GM19452 (cell line): ENCODE measurements around the gene ELFN2.
"Not testable (repeated sequence)": the region's sequence is repeated elsewhere in the genome, so short reads cannot be mapped to it uniquely, and the experiment has no call there.

ENCODE experiments used
- ATAC-seq: cut with Tn5 transposase; IDR thresholded peaks from one replicate; pipeline ENCODE4 v1.9.1; 2021; ENCODE audit not compliant: unreplicated experiment

Gene ELFN2

GRCh38 chr22:37337204-37337943 is 89.9 kb downstream of the ELFN2 start:
- ATAC-seq, result no peak

GRCh38 chr22:37336579-37336978 is 90.7 kb downstream of the ELFN2 start:
- ATAC-seq, result no peak

GRCh38 chr22:37335806-37336199 is 91.5 kb downstream of the ELFN2 start:
- no peak for ATAC-seq

- ATAC-seq, result no peak
These were observed 92.1 kb downstream of the ELFN2 start for GRCh38 chr22:37334859-37335805.

GRCh38 chr22:37334461-37334858 is 92.8 kb downstream of the ELFN2 start:
- ATAC-seq, result no peak

- ATAC-seq, result no peak
These were observed 93.4 kb downstream of the ELFN2 start for GRCh38 chr22:37333724-37334460.

- no peak for ATAC-seq
These were observed 95.3 kb downstream of the ELFN2 start for GRCh38 chr22:37331856-37332536.

GRCh38 chr22:37331034-37331428 is 96.2 kb downstream of the ELFN2 start:
- no peak for ATAC-seq

GRCh38 chr22:37330200-37331033 is 96.9 kb downstream of the ELFN2 start:
- ATAC-seq, result no peak

GRCh38 chr22:37329238-37330140 is 97.8 kb downstream of the ELFN2 start:
- ATAC-seq, result no peak

- not testable (repeated sequence) for ATAC-seq
These were observed 98.6 kb downstream of the ELFN2 start for GRCh38 chr22:37328538-37329237.

GRCh38 chr22:37328017-37328416 is 99.3 kb downstream of the ELFN2 start:
- ATAC-seq, result no peak

- ATAC-seq, result no peak
These were observed 100.6 kb downstream of the ELFN2 start for GRCh38 chr22:37326726-37327125.

GRCh38 chr22:37325039-37325395 is 102.3 kb downstream of the ELFN2 start:
- ATAC-seq, result no peak

GRCh38 chr22:37324340-37325038 is 102.8 kb downstream of the ELFN2 start:
- no peak for ATAC-seq

GRCh38 chr22:37320726-37321677 is 106.3 kb downstream of the ELFN2 start:
- ATAC-seq, result no peak

GRCh38 chr22:37319469-37319868 is 107.8 kb downstream of the ELFN2 start:
- no peak for ATAC-seq
